Measurements from ENCODE around the gene DHRS7. TPM values are rescaled to one million over a fixed set of nuclear protein-coding genes. Genes with fewer than 3 reads are reported as not detected.

Gene DHRS7
- total and polyA plus RNA-seq, 10 of the 15 experiments (the other 5 are each of a cell fraction or from before 2014, with no cell fraction given): 55.0 to 99.8 (median 62.2) TPM

DNA sequence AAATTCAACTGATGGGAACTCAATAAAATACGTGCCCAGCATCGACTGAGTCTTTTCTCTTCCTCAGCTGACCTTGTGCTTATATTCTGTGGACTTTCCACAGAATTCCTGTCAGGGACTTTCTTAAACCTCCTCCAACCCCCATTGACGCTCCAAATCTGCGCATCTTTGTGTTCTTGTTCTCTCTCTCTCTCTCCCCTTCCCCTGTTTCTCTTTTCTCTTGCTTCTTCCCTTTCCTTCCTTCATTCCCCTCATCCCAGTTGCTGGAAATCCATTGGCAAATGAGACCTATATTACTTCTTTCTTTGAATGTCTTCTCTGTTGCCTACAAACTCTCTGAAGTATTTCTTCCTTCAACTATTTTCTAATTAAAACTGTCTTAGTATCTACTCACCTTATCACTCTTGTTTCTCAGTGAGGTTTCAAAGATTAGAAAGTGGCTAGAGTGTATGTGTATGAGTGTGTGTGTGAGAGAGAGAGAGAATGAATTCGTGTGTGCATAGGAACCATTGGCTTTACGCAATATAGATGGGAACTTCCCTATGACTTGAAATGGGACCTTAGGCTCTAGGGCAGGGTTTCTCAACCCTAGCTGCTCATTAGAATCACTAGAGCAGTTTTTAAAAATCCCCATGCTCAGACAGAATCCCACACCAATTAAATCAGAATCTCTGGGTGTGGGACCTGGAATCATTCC, 41.8 kb upstream of the DHRS7 start (continued):
- no peak for TF ChIP-seq TCF7 (IDR thresholded peaks at IDR 0.05; ENCODE audit: borderline replicate concordance)
- TF ChIP-seq SP1 (IDR thresholded peaks at IDR 0.05; ENCODE audit: low read depth, low read length): peak; percentile 17
- TF ChIP-seq ESRRA (IDR thresholded peaks at IDR 0.05; ENCODE audit: low read length): no peak
- TF ChIP-seq NBN (IDR thresholded peaks at IDR 0.05): peak; percentile 57; the same call in 1 of the 2 replicates
- TF ChIP-seq SMARCA5 (IDR thresholded peaks at IDR 0.05): peak; percentile 42; the same call in 1 of the 2 replicates
- TF ChIP-seq, protein P1, sequence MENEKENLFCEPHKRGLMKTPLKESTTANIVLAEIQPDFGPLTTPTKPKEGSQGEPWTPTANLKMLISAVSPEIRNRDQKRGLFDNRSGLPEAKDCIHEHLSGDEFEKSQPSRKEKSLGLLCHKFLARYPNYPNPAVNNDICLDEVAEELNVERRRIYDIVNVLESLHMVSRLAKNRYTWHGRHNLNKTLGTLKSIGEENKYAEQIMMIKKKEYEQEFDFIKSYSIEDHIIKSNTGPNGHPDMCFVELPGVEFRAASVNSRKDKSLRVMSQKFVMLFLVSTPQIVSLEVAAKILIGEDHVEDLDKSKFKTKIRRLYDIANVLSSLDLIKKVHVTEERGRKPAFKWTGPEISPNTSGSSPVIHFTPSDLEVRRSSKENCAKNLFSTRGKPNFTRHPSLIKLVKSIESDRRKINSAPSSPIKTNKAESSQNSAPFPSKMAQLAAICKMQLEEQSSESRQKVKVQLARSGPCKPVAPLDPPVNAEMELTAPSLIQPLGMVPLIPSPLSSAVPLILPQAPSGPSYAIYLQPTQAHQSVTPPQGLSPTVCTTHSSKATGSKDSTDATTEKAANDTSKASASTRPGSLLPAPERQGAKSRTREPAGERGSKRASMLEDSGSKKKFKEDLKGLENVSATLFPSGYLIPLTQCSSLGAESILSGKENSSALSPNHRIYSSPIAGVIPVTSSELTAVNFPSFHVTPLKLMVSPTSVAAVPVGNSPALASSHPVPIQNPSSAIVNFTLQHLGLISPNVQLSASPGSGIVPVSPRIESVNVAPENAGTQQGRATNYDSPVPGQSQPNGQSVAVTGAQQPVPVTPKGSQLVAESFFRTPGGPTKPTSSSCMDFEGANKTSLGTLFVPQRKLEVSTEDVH (IDR thresholded peaks at IDR 0.05; ENCODE audit: low read depth, partially characterized antibody): no peak
- TF ChIP-seq, protein P2, sequence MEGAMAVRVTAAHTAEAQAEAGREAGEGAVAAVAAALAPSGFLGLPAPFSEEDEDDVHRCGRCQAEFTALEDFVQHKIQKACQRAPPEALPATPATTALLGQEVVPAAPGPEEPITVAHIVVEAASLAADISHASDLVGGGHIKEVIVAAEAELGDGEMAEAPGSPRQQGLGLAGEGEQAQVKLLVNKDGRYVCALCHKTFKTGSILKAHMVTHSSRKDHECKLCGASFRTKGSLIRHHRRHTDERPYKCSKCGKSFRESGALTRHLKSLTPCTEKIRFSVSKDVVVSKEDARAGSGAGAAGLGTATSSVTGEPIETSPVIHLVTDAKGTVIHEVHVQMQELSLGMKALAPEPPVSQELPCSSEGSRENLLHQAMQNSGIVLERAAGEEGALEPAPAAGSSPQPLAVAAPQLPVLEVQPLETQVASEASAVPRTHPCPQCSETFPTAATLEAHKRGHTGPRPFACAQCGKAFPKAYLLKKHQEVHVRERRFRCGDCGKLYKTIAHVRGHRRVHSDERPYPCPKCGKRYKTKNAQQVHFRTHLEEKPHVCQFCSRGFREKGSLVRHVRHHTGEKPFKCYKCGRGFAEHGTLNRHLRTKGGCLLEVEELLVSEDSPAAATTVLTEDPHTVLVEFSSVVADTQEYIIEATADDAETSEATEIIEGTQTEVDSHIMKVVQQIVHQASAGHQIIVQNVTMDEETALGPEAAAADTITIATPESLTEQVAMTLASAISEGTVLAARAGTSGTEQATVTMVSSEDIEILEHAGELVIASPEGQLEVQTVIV (IDR thresholded peaks at IDR 0.05; ENCODE audit: borderline replicate concordance, partially characterized antibody): no peak
- no peak for TF ChIP-seq RBBP5 (conservative IDR thresholded peaks at IDR 0.05)
- TF ChIP-seq NRF1 (conservative IDR thresholded peaks at IDR 0.05; ENCODE audit: low read depth, low read length): no peak
- no peak for TF ChIP-seq SUZ12 (IDR thresholded peaks at IDR 0.05; ENCODE audit: unreplicated experiment)
- no peak for TF ChIP-seq SPI1 (IDR thresholded peaks at IDR 0.05; ENCODE audit: borderline replicate concordance, insufficient read depth, low read depth, low read length)
- no peak for TF ChIP-seq SREBF1 (IDR thresholded peaks at IDR 0.05; ENCODE audit: low read length)
- TF ChIP-seq, protein P3, sequence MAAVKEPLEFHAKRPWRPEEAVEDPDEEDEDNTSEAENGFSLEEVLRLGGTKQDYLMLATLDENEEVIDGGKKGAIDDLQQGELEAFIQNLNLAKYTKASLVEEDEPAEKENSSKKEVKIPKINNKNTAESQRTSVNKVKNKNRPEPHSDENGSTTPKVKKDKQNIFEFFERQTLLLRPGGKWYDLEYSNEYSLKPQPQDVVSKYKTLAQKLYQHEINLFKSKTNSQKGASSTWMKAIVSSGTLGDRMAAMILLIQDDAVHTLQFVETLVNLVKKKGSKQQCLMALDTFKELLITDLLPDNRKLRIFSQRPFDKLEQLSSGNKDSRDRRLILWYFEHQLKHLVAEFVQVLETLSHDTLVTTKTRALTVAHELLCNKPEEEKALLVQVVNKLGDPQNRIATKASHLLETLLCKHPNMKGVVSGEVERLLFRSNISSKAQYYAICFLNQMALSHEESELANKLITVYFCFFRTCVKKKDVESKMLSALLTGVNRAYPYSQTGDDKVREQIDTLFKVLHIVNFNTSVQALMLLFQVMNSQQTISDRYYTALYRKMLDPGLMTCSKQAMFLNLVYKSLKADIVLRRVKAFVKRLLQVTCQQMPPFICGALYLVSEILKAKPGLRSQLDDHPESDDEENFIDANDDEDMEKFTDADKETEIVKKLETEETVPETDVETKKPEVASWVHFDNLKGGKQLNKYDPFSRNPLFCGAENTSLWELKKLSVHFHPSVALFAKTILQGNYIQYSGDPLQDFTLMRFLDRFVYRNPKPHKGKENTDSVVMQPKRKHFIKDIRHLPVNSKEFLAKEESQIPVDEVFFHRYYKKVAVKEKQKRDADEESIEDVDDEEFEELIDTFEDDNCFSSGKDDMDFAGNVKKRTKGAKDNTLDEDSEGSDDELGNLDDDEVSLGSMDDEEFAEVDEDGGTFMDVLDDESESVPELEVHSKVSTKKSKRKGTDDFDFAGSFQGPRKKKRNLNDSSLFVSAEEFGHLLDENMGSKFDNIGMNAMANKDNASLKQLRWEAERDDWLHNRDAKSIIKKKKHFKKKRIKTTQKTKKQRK (IDR thresholded peaks at IDR 0.05; ENCODE audit: low read depth, low read length): no peak
- TF ChIP-seq CBFB (IDR thresholded peaks at IDR 0.05; ENCODE audit: low read depth): 0 out of 2 replicates have a peak, but pooled peaks have one; percentile 44
- no peak for TF ChIP-seq SREBF2 (IDR thresholded peaks at IDR 0.05; ENCODE audit: low read length)
- no peak for TF ChIP-seq TCF3 (IDR thresholded peaks at IDR 0.05; ENCODE audit: borderline replicate concordance, insufficient read depth, low read depth, low read length)
- TF ChIP-seq, protein P4, sequence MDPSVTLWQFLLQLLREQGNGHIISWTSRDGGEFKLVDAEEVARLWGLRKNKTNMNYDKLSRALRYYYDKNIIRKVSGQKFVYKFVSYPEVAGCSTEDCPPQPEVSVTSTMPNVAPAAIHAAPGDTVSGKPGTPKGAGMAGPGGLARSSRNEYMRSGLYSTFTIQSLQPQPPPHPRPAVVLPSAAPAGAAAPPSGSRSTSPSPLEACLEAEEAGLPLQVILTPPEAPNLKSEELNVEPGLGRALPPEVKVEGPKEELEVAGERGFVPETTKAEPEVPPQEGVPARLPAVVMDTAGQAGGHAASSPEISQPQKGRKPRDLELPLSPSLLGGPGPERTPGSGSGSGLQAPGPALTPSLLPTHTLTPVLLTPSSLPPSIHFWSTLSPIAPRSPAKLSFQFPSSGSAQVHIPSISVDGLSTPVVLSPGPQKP (IDR thresholded peaks at IDR 0.05; ENCODE audit: low read depth, low read length): no peak
- TF ChIP-seq STAT3 (IDR thresholded peaks at IDR 0.05; ENCODE audit: low read depth, low read length): no peak
- TF ChIP-seq FOXK2 (IDR thresholded peaks at IDR 0.05): no peak
- no peak for TF ChIP-seq DPF2 (IDR thresholded peaks at IDR 0.05)

Measured in GM12878 (cell line).